ENCODE results near the gene MALT1. TPM values are rescaled to one million over a fixed set of nuclear protein-coding genes. Genes with fewer than 3 reads are reported as not detected.

Gene MALT1
- total and polyA plus RNA-seq, 7 donors, result 5.3 to 22.4 (median 17.1) TPM

GRCh38 chr18:58668211-58668610, 3.1 kb upstream of the MALT1 start:
- Histone ChIP-seq H3K27ac (no peak overlapping the region), H3K9me3 (no peaks in the 10 kb centered on the region), H3K36me3 (no peaks in the 10 kb centered on the region), H3K27me3 (no peaks in the 10 kb centered on the region), H3K4me1 (peaks cover 0 to 19% (median 15%) of the 10 kb centered on the region in 4 donors), H3K4me3 (no peak overlapping the region)
- TF ChIP-seq POLR2A (IDR thresholded peaks at IDR 0.05) (no peak), POLR2AphosphoS5 (IDR thresholded peaks at IDR 0.05) (no peak), CTCF (IDR thresholded peaks at IDR 0.05) (no peak), EP300 (IDR thresholded peaks at IDR 0.05) (no peak)
- intact Hi-C loops (cut with DNase I), result no loop called here
- 93 to 96% methylated on average over 2 of the region's 2 CpGs for WGBS, 2 donors
- no peak for DNase-seq

GRCh38 chr18:58668897-58669296, 2.4 kb upstream of the MALT1 start:
- no peaks in the 10 kb centered on the region for H3K27me3 ChIP-seq
- no peak for TF ChIP-seq EP300 (IDR thresholded peaks at IDR 0.05)
- no peak for TF ChIP-seq POLR2AphosphoS5 (IDR thresholded peaks at IDR 0.05)
- no peak for TF ChIP-seq POLR2A (IDR thresholded peaks at IDR 0.05)
- no peak for TF ChIP-seq CTCF (IDR thresholded peaks at IDR 0.05)

GRCh38 chr18:58669731-58670378, 1.4 kb upstream of the MALT1 start:
- H3K9me3 ChIP-seq, result no peaks in the 10 kb centered on the region
- intact Hi-C loops (cut with DNase I), result loop anchor here (2.0 to 10.0 kb wide), 5 partner anchors 92 to 485 kb away; no protein-coding TSS in a partner anchor
- DNase-seq, result no peak
- peaks cover 0 to 22% (median 16%) of the 10 kb centered on the region in 4 donors for H3K4me1 ChIP-seq
- no peaks in the 10 kb centered on the region for H3K27me3 ChIP-seq
- no peak overlapping the region for H3K27ac ChIP-seq
- no peak overlapping the region for H3K4me3 ChIP-seq
- 18 to 59% methylated on average over 11 of the region's 11 CpGs for WGBS, 2 donors
- H3K36me3 ChIP-seq, result no peaks in the 10 kb centered on the region
- TF ChIP-seq POLR2A (IDR thresholded peaks at IDR 0.05) (no peak), POLR2AphosphoS5 (IDR thresholded peaks at IDR 0.05) (no peak), EP300 (IDR thresholded peaks at IDR 0.05) (no peak), CTCF (IDR thresholded peaks at IDR 0.05) (no peak)

More at GRCh38 chr18:58668897-58669296, 2.4 kb upstream of the MALT1 start:
- no peaks in the 10 kb centered on the region for H3K36me3 ChIP-seq
- intact Hi-C loops (cut with DNase I), result no loop called here
- WGBS, 2 donors, result 75 to 77% methylated on average over 3 of the region's 3 CpGs
- H3K4me1 ChIP-seq, result peaks cover 0 to 22% (median 16%) of the 10 kb centered on the region in 4 donors
- no peak for DNase-seq
- no peaks in the 10 kb centered on the region for H3K9me3 ChIP-seq
- H3K27ac ChIP-seq, result no peak overlapping the region
- H3K4me3 ChIP-seq, result no peak overlapping the region

GRCh38 chr18:58670404-58671110, 708 bp upstream of the MALT1 start:
- Histone ChIP-seq H3K27ac (peak overlapping the region; percentile 91 to 98 (median 95)), H3K4me3 (peak overlapping the region; percentile 42 to 83 (median 70)), H3K27me3 (no peaks in the 10 kb centered on the region), H3K36me3 (no peaks in the 10 kb centered on the region), H3K4me1 (peaks cover 0 to 22% (median 16%) of the 10 kb centered on the region in 4 donors), H3K9me3 (no peaks in the 10 kb centered on the region)
- intact Hi-C loops (cut with DNase I), result loop anchor here (2.0 to 10.0 kb wide), 5 partner anchors 92 to 486 kb away; no protein-coding TSS in a partner anchor
- TF ChIP-seq POLR2A (IDR thresholded peaks at IDR 0.05) (no peak), CTCF (IDR thresholded peaks at IDR 0.05) (no peak), POLR2AphosphoS5 (IDR thresholded peaks at IDR 0.05) (no peak), EP300 (IDR thresholded peaks at IDR 0.05) (no peak)
- WGBS, 2 donors, result 8 to 22% methylated on average over 27 of the region's 27 CpGs
- DNase-seq, result no peak

Data from sigmoid colon (tissue), 7 donors.